Lower leg skin (tissue), 4 donors: Measurements from ENCODE around the gene AP4M1. TPM values are rescaled to one million over a fixed set of nuclear protein-coding genes. Genes with fewer than 3 reads are reported as not detected.

ENCODE experiments used
- DNase-seq, 2 donors: peaks; one replicate each; pipeline ENCODE4 v3.0.0-alpha.2; 2019; ENCODE audit warnings: low spot score in 2 of 2
- H3K4me3 ChIP-seq: fragments of 200-600 bp; sonication (generic); 2 replicates; pipeline ENCODE4 v1.5.1; 2017; ENCODE audit warnings: mild to moderate bottlenecking, low read depth; ENCODE audit not compliant: poor library complexity, severe bottlenecking
- POLR2A ChIP-seq, 2 donors: fragments of 450-650 bp; IDR thresholded peaks; one replicate each; pipeline ENCODE4 v1.6.1; 2016 to 2017; ENCODE audit warnings: antibody characterized with exemption in 2 of 2, mild to moderate bottlenecking in 1 of 2, moderate library complexity in 1 of 2
- WGBS, 2 donors: methylation state at CpG; one replicate each; pipeline ENCODE4 v1.1.5; 2018; 5-methylcytosine and 5-hydroxymethylcytosine counted together
- intact Hi-C: fragments of 100-400 bp; cut with DNase I; formaldehyde crosslinking; loops from one replicate; pipeline ENCODE4 v1.15.0; 2023; ENCODE audit warnings: low total_unique reads
- total RNA-seq, 4 donors: library from RNA; depleted of rRNA; stranded (reverse); fragments of >200 nt; gene quantifications; one replicate each; pipeline ENCODE4 v1.1.0, GENCODE V29; 2016
- TF ChIP-seq, protein P1 (sequence below), 3 donors: fragments of 450-650 bp; IDR thresholded peaks; one replicate each; pipeline ENCODE4 v1.5.1; 2016; ENCODE audit warnings: antibody characterized with exemption in 3 of 3, mild to moderate bottlenecking in 3 of 3, moderate library complexity in 2 of 3

Gene AP4M1
- total RNA-seq, 4 donors from 2014 or later, result 18.6 to 24.6 (median 21.0) TPM

DNA sequence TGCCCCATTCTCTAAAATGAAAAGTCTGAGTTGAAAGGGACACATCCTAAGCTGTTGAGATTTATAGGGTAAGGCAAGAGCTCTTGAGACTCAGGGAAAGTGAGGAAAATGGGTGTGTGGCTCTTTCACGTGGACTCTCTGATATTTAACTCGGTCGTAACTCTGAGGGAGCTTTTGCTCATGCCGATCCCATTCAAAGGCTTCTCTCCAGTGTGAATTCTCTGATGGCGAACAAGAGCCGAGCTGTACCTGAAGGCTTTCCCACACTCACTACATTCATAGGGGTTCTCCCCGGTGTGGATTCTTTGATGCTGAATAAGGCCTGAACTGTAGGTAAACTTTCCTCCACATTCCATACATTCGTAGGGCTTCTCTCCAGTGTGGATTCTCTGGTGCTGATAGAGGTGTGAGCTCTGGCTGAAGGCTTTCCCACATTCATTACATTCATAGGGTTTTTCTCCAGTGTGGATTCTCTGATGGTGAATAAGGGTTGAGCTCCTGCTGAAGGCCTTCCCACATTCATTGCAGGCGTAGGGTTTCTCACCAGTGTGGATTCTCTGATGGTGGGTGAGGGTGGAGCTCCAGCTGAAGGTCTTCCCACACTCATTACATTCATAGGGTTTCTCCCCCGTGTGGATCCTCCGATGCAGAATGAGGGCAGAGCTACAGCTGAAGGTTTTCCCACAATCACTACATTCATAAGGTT, 30.3 kb upstream of the AP4M1 start:
- TF ChIP-seq, protein P1, sequence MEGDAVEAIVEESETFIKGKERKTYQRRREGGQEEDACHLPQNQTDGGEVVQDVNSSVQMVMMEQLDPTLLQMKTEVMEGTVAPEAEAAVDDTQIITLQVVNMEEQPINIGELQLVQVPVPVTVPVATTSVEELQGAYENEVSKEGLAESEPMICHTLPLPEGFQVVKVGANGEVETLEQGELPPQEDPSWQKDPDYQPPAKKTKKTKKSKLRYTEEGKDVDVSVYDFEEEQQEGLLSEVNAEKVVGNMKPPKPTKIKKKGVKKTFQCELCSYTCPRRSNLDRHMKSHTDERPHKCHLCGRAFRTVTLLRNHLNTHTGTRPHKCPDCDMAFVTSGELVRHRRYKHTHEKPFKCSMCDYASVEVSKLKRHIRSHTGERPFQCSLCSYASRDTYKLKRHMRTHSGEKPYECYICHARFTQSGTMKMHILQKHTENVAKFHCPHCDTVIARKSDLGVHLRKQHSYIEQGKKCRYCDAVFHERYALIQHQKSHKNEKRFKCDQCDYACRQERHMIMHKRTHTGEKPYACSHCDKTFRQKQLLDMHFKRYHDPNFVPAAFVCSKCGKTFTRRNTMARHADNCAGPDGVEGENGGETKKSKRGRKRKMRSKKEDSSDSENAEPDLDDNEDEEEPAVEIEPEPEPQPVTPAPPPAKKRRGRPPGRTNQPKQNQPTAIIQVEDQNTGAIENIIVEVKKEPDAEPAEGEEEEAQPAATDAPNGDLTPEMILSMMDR (IDR thresholded peaks at IDR 0.05), result no peak
- no peak for TF ChIP-seq POLR2A (IDR thresholded peaks at IDR 0.05)
- 97 to 99% methylated on average over 11 of the region's 11 CpGs for WGBS, 2 donors

DNA sequence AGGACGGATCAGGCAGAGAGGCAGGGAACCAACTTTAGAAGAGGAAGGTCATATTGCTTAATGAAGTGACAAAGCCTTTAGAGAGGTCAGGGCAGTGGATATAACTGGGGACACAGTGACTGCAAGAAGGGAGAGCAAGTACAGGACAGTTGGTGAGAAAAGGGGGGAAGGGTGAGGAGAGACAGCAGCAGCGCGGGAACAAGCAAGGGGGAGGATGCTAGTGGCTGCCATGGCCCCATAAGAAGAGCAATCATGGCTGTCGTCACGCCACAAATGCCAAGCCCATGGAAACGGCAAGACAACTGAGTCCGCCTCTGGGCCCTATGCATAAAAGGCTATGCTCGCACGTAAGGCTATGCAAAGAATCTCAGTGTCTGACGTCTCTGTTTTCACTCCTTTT, 29.0 kb upstream of the AP4M1 start:
- intact Hi-C loops, result no loop called here
- no peak for DNase-seq
- no peak for TF ChIP-seq POLR2A (IDR thresholded peaks at IDR 0.05)
- TF ChIP-seq, protein P1 (IDR thresholded peaks at IDR 0.05), result no peak
- WGBS, 2 donors, result 96 to 98% methylated on average over 10 of the region's 10 CpGs
- H3K4me3 ChIP-seq, result no peak overlapping the region

More for the DNA sequence above, 30.3 kb upstream of the AP4M1 start:
- DNase-seq, result no peak
- intact Hi-C loops, result no loop called here
- H3K4me3 ChIP-seq, result no peak overlapping the region

DNA sequence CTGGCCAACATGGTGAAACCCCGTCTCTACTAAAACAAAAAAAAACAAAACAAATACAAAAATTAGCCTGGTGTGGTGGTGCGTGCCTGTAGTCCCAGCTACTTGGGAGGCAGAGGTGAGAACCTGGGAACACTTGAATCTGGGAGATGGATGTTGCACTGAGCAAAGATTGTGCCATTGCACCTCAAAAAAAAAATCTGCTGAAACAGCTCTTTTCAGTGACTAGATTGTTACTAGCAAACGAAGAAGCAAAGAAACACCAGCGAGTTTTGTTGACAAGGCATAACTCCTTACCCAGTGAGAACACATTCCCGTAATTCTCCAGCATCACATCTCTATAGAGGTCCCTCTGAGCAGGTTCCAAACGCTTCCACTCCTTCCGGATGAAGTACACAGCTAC, 26.6 kb upstream of the AP4M1 start:
- no peak for TF ChIP-seq POLR2A (IDR thresholded peaks at IDR 0.05)
- TF ChIP-seq, protein P1 (IDR thresholded peaks at IDR 0.05), result no peak
- intact Hi-C loops, result no loop called here
- H3K4me3 ChIP-seq, result no peak overlapping the region
- DNase-seq, result no peak
- 92 to 94% methylated on average over 7 of the region's 7 CpGs for WGBS, 2 donors

DNA sequence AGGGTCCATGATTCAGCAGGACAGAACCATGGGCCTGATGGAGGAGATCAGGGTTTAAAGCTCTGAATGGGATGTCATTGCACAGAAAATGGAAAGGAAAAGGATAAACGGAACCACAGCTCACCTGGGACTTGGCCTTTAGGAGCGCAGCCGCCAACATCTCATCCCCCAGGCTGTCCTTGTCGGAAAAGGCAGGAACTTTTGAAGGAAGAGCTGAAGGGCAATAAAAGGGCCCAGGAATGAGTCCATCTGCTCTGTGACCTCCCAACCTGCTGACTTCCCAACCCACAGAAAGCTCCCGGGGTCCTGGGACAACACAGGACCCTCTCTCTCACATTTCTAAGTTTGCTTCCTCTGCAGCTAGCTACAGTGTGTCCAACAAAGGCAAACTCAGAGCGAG, 26.0 kb upstream of the AP4M1 start:
- intact Hi-C loops, result no loop called here
- H3K4me3 ChIP-seq, result no peak overlapping the region
- TF ChIP-seq, protein P1 (IDR thresholded peaks at IDR 0.05), result no peak
- TF ChIP-seq POLR2A (IDR thresholded peaks at IDR 0.05), result no peak
- WGBS, 2 donors, result 93 to 97% methylated on average over 6 of the region's 6 CpGs
- no peak for DNase-seq

DNA sequence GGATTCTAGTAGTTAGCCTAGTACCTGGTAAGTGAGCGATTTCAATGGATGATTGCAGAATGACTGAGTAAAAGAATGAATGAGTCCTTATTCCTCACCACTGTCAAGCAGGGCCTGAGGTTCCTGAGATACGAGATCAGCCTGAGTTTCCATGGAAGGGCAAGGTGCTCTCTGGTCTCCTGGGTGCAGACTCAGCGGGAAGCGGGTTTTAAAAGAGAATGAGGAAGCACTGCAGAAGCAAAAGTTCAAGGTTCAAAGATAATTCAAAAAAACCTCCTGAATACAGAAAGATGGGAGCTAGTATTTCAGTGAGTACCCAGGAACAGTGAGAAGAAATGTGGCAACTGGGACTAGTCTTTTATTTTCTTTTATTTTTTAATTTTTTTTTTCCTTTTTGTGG, 24.2 kb upstream of the AP4M1 start:
- intact Hi-C loops, result no loop called here
- no peak for TF ChIP-seq POLR2A (IDR thresholded peaks at IDR 0.05)
- DNase-seq, result no peak
- H3K4me3 ChIP-seq, result no peak overlapping the region
- 93 to 99% methylated on average over 4 of the region's 4 CpGs for WGBS, 2 donors

DNA sequence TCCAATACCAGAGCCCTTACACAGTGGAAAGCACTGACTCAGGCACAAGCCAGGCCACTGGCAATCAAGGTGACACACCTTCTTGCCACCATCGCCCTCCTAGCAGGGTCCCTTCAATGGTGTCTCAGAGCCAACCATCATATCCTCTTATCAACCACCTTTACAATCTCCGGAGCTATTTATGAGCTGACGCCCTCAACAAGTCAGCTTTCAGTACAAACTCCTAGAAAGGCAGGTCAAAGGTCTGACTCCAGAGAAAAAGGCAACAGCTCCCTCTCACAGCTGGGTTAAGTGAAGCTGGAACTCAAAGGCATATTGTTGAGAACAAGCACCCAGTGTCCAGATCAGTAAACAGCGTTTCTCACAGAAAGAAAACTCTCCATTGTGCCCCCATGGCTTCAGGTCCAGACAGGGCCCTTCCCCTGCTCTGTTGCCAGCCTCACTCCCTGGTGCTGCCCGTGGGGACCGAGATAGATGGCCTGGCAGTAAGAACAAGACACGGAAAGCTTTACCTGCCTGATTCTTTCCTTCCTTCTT, 22.4 kb upstream of the AP4M1 start:
- TF ChIP-seq POLR2A (IDR thresholded peaks at IDR 0.05), result no peak
- TF ChIP-seq, protein P1 (IDR thresholded peaks at IDR 0.05), result no peak
- 66 to 75% methylated on average over 7 of the region's 7 CpGs for WGBS, 2 donors
- DNase-seq, result no peak
- intact Hi-C loops, result no loop called here
- no peak overlapping the region for H3K4me3 ChIP-seq
